LNCAP (cell line): ENCODE measurements around the gene C1GALT1C1.

Experiments used
- TF ChIP-seq, protein P1 (sequence below): fragments of 450-650 bp; IDR thresholded peaks from 2 replicates; pipeline ENCODE4 v1.5.1; 2017; ENCODE audit warnings: mild to moderate bottlenecking

Gene C1GALT1C1

DNA sequence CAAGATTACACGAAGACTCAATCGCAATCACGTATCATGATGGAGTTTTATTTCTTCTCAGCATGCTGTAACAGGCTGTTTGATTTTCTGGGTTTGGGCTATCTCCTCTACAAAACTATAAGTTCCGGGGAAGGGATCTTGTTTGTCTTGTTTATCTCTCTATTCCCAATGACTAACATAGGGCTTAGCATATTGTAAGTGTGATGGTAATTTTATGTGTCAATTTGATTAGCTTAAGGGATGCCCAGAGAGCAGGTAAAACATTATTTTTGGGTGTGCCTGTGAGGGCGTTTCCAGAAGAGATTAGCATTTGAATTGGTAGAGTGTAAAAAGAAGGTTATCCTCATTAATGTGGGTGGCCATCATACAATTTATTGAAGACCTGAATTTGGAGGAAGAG, 32.8 kb upstream of the C1GALT1C1 start:
- TF ChIP-seq, protein P1, sequence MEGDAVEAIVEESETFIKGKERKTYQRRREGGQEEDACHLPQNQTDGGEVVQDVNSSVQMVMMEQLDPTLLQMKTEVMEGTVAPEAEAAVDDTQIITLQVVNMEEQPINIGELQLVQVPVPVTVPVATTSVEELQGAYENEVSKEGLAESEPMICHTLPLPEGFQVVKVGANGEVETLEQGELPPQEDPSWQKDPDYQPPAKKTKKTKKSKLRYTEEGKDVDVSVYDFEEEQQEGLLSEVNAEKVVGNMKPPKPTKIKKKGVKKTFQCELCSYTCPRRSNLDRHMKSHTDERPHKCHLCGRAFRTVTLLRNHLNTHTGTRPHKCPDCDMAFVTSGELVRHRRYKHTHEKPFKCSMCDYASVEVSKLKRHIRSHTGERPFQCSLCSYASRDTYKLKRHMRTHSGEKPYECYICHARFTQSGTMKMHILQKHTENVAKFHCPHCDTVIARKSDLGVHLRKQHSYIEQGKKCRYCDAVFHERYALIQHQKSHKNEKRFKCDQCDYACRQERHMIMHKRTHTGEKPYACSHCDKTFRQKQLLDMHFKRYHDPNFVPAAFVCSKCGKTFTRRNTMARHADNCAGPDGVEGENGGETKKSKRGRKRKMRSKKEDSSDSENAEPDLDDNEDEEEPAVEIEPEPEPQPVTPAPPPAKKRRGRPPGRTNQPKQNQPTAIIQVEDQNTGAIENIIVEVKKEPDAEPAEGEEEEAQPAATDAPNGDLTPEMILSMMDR, result no peak

- TF ChIP-seq, protein P1, result no peak
These were observed 30.8 kb upstream of the C1GALT1C1 start for GRCh38 chrX:120660637-120661036.

GRCh38 chrX:120653000-120653399, 23.1 kb upstream of the C1GALT1C1 start:
- TF ChIP-seq, protein P1, result no peak

DNA sequence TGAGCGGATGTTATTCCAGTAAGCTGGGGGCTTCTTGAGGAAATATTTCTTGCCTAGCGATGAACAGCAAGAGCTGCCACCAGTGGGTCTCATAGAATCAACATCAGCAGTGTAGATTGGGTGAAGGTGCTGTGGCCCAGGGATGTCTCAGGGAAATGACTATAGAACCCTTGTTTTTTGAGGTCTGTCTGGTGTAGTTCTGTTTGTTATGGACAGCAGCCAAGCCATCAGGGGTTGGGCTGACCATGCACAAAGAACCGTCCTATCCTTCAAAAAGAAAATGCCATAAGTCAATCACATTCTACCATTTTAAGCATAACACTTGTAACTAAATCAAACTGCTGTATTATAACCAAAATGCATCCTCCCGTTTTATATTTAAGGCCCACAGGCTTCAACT, 17.3 kb upstream of the C1GALT1C1 start:
- TF ChIP-seq, protein P1, result no peak

- TF ChIP-seq, protein P1, result no peak
These were observed 13.0 kb upstream of the C1GALT1C1 start for GRCh38 chrX:120642871-120643270.

- TF ChIP-seq, protein P1, result no peak
These were observed 8.8 kb upstream of the C1GALT1C1 start for GRCh38 chrX:120638619-120639018.

DNA sequence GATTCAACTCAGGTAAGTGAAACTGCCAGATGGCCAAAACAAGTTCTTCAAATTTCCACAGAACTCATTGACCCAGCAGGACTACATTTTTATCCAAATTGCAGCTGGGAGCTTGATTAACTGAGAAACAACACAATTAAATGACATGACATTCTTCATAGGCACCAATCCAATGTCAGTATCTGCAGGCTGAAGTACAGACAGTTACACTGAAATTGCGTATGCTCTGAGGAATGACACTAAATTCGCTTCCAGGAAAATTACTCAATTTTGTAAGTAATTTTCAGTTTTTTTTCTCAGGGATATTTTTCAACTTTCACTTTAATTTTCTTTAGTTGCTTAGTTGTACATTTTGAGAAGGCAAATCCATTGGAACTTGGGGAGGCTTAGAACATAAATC, 4.5 kb downstream of the C1GALT1C1 start:
- TF ChIP-seq, protein P1, result no peak

GRCh38 chrX:120617996-120618630, 11.7 kb downstream of the C1GALT1C1 start:
- TF ChIP-seq, protein P1, result no peak
